ENCODE measurements around the gene VENTX. TPM values are rescaled to one million over a fixed set of nuclear protein-coding genes. Genes with fewer than 3 reads are reported as not detected.
"Not testable (repeated sequence)": the region's sequence is repeated elsewhere in the genome, so short reads cannot be mapped to it uniquely, and the experiment has no call there.

VENTX gene
- total RNA-seq, 1 donor from 2014 or later: 0.05 TPM

DNA sequence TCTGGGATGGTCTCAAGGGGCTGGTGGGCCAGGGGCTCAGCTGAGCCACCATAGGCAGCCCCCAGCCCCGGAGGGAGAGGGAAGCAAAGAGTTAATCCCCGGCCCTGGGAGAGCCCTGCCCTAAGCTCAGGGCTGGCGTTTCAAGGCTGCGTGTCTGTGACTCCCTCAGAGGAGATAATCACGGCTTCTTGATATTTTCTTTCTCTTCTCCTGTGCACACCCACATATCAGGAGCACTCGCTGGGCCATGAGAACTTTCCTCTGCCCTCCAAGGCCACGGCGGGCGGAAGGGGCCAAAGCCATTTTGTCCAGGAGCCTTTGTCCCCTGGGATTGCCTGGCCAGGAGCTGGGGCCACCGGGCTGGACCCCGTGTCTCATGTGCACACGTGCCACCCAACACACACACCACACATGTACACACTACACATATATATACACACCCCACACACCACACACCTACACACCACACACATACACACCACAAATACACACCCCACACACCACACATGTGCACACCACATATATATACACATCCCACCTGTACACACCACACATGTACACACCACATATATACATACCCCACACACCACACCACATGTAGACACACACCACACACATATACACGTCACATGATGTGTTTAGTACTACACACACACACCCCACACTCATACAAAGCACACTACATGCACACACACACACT is 16.9 kb downstream of the VENTX start:
- no peak for DNase-seq (ENCODE audit: low read depth)

DNA sequence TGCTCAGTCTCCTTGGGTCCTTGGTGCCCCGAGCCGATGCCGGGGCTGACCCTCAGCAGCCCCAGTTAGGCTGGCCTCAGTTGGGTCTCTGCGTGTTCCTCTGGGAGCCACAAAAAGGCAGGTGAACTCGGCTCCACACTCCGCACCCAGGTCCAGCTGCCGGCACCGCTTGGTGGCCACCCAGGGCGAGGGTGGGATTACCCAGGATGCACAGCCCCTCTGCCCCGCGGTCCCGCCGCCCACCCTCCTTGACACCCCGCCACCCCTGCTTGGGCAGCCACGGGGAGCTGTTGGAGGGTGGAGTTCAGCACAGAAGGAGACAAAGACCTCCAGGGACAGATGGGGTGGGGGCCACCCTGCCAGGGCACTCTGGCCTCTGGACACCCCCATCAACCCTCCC is 17.7 kb downstream of the VENTX start:
- DNase-seq (ENCODE audit: low read depth): no peak

DNA sequence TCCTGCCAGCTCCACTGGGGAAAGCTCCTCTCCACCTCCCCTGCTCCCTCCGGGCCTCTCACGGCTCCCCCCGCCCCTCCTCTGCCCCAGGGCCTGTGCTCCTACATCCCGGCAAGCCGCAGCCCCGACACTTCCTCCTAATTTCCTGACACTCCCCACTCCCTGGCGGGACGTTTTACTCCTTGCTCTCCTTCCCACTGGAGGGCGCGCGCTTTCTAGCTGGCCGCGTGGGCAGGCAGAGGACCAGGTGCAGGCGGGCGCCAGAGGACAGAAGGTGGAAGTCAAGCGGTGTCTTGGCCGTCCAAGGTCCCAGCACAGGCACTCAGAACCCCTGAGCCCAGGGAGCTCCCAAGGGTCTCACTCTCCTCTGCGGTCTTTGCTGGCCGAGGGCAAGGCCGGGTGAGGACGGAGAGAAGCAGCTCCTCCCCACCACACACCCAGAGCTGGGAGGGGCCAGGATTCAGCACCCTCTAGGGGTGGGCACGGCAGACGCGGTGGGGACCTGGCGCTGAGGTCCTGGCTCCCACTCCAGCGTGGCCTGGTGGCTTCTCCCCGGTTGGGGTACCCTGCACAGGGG is 19.9 kb downstream of the VENTX start:
- DNase-seq (ENCODE audit: low read depth): no peak

DNA sequence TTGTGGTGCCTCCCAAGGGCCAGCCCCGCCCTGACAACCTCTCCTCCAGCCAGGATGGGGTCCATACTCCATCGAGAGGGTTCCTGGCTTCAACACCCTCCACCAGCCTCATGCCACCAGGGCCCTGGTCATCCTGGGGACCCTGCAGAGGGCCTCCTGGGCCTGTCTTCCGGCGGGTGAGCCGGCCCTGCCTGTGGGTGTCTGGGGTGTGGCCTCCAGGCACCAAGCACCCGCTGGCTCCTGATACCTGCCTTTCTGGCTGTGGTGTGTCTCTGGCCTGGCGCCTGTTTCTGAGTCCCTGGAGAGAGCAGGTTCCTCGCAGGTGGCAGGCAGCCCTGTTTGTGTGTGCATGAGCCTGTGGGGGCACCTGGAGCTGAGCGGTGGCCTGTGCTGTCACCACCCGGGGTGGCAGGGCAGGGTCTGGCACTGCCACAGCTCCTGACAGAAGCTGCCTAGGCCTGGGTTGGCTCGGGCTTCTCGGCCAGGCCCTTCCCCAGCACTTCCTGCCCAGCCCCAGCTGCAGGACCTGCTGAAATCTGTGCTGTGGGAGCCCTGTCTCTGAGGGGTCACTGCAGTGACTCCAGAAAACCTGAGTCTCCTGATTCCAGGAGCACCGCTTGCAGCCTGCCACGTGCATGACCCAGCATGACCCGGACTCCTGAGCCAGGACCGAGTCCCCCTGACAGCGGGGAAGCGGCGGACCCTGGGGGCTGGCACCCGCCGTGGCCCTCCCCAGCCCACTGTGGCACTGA is 20.6 kb downstream of the VENTX start:
- peak; percentile 14 for DNase-seq (ENCODE audit: low read depth)

DNA sequence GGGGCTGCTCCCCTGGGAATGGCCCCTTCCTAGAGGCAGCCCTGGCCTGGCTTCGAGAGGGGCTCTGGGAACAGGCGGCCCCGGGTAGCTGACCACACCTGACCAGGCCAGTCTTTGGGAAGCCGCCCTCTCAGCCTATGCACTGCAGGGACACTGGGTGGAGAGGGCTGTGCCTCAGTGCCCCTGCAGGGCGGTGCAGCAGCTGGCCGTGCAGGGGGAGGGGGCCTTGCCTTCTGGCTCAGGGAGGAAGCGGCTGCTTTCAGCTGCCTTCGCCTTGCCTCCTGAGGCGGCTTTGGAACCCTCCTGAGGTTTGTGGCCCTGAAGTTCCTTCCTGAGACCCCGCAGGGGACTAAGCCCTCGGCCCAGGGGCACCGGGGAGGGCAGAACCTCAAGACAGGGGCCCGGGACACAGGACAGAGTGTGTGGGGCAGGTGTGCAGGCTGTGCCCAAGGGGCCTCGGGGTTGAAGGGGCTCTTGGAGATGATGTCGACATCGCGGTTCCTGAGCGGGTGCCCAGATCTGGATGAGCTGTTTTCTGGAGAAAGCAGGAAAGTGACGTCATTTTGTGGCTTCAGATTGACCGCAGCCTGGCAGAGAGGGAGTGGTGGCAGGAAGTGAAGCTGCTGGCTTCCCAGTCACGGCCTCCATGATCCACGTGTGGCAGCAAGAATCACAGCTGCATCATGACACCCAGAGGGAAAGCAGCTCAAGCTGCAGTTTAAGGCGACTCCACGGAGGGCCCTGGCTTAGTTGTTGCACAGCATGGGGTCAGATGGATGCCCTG is 21.4 kb downstream of the VENTX start:
- peak; percentile 99 for DNase-seq (ENCODE audit: low read depth)

DNA sequence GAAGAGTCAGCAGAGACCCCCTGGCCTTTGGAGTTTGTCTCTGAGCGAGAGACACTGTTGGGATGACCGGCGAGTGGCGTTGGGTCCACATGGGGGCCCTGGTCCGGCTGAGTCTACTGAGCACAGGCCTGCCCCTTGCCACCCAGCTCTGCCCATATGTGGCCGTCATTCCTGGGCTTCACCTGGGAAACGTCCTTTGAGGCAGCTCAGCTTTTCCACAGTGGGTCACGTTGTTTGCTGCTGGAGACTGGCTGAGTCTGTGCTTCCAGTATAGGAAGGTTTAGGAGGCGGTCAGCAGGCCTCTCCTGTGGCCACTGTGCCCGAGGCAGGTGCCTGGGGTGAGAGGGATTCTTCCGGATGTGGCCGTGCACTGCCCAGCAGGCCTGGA is 21.9 kb downstream of the VENTX start:
- DNase-seq (ENCODE audit: low read depth): no peak

DNA sequence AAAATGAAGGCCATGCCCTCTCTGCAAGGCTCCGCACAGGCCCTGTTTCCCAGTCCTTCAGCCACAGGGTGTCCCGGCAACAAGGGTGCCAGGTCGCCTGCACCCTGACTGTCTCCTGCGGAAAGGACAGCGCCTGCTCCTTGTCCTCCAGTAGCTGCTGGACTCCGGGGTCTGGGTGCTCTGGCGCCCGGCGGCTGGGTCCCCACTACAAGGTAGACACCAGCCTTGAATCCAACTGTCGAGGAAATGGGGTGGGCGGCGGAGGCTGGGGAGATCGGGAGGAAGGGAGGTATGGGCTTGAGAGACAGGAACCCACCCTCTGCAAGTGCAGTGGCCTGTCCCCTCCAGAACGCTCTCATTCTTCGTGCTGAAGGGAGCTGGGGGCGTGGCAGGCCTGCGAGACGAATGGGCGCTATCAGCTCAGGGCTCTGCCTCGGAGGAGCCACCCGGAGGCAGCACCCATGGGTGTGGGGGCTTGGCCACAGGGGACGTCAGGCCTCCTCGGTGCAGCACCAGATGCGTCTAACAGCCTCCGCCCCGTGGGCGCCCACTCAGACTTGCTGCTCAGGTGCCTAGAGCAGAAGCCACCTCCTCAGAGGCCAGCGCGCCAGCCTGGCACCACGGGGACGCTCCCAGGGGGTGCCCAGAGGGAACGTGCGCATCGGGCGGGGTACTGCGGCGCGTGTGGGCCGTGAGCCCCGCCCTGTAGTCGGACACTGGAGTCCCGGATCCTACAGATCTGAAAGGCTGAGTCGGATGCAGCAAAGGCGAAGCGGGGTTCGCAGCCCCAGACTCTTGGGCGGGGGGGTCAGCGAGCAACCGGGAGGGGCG is 23.5 kb downstream of the VENTX start:
- peak; percentile 51 for DNase-seq (ENCODE audit: low read depth)

DNA sequence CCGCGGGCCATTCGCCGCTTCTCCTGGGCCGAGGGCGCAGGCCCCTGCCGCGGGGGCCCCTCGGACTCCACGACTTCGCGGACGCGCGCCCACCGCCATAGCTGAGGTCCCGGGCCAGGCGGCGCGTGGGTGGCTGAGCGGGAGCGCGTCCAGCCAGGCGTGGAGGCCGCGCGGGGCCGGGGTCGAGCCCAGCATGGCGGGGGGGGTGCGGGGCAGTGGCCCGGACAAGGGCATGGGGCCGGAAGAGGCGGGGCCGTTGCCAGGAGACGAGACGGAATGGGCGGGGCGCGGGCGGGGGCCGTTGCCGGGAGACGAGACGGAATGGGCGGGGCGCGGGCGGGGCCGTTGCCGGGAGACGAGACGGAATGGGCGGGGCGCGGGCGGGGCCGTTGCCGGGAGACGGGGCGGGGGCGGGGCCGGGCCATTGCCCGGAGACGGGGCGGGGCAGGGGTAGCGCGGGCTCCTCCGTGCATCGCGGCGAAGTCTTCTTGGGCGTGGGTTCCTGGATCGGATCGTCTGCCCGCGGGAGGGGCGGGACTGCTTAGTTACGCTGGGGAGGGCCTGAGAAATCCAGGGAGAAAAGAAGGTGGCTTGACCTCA is 24.2 kb downstream of the VENTX start:
- peak; percentile 64 for DNase-seq (ENCODE audit: low read depth)

DNA sequence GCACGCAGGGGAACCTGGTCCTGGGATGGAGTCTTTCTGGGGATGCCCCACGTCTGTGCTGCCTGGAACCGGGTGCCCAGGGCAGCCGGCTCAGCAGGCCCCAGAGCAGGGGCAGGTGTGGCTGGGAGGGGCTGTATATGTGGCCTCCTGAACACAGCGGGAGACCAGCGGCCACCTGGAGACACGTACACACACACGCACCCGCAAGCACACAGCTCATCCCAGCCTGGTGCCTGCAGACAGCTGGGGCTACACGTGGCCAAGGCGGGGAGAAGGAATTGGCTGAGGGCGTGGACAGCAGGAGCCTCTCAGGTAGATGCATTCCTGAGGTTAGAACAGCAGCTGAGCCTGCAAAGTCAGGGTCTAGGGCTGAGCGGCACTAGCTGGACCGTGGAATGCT is 25.0 kb downstream of the VENTX start:
- no peak for DNase-seq (ENCODE audit: low read depth)

DNA sequence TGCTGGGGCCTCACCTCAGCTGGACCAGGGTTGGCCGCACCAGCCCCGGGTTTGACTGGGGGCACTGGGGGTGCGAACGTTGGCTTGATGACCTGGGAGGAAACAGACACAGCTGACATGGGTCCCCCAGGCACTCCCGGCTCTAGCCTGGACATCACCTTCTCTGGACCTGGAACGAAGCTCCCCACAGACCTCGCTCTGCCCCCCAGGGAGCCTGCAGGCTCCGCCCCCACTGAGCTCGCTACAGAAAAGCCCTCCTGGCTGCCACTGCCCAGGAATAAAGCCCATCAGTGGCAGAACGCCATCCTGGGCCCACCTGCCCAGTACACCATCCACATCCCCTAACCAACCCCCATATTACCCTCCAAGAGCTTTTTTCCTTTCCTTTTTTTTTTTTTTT is 26.0 kb downstream of the VENTX start:
- DNase-seq (ENCODE audit: low read depth): no peak

DNA sequence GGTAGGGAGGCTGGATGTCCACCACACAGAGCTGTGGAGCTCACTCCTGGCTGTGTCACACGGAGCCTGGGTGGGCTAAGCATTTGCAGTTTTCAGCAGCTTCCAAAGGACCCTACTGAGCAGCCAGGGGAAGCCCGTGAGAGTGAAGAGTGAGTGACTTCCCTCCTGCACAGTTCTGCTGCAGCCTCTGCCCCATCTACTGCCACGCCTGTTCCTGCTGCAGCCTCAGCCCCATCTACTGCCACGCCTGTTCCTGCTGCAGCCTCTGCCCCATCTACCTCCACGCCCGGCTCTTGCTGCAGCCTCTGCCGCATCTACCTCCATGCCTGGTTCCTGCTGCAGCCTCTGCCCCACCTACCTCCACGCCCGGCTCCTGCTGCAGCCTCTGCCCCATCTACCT is 26.8 kb downstream of the VENTX start:
- no peak for DNase-seq (ENCODE audit: low read depth)

DNA sequence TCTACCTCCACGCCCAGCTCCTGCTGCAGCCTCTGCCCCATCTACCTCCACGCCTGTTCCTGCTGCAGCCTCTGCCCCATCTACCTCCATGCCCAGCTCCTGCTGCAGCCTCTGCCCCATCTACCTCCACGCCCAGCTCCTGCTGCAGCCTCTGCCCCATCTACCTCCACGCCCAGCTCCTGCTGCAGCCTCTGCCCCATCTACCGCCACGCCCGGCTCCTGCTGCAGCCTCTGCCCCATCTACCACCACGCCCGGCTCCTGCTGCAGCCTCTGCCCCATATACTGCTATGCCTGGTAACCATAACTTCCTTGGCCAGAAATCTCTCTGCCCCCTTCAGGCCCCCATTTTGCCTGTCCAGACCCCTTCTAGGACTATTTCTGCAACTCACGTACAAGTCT is 27.4 kb downstream of the VENTX start:
- not testable (repeated sequence) for DNase-seq (ENCODE audit: low read depth)

DNA sequence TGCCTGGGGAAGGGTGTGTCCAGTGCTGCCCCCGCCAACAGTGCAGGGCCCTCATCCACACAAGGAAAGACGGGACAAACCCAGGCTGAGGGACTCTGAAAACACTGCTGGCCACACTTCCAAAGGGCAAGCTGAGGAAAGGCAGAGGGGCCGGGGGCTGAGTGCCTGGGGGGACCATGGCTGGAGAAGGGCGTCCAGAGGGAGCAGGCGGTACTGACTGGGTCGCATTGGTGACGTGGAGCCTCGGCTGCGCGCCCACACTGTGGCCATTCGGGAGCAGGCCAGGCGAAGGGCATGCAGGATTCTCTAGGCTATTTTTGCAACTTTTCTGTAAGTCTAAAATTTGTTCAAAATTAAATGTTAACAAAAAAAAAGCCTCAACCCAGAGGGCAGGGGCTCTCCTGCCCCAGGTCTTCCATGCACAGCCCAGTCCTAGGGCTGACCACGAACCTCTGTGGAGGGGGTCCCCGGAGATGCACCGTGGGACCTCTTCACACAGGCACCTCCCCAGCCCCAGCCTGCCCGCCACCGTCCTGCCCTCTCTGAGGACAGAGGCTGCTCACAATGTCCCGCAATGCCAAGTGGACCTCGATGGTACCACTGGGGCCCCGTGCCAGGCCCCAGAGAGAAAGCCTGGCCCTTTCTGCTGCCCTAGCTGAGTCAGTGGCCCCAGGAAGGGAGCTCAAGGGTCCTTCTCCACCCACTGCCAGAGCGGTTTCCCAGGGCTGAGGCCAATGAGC is 28.6 kb downstream of the VENTX start:
- DNase-seq (ENCODE audit: low read depth): no peak

DNA sequence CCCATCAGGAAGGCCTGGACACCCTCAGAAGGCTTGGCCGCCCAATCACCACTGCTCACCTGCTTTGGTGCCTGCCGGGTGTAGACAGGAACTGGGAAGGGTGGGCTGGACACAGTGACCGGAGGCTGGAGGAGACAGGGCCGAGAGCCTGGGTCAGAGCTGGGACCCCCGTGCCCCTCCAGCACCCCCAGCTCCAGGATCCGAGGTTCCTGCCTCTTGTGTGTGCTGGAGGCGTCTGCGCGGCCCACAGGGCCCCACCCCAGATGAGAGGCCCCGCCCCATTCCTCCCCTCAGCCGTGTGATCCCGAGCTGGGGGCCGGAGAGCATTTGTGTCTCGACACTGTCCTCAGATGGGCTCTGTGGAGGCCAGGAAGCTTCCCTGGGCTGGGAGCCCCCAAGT is 29.6 kb downstream of the VENTX start:
- no peak for DNase-seq (ENCODE audit: low read depth)

DNA sequence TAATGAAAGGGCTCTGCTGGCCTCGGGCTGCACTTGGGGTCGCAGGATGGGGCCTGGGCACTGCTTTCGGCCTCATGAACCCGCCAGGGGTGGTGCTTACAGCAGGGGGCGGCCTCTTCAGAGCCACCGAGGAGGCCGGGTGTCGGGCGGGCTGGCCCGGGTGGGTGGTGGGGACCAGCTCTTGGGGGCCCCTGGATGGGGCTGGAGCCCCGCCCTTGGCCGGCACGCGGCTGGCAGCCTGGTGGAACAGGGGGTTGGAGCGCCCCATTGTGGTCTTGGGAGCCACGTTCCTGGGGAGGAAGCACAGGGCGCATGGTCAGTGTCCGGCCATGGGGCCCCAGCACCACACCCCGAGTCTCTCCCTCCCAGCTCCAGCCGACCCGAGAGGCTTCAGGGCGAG is 30.2 kb downstream of the VENTX start:
- no peak for DNase-seq (ENCODE audit: low read depth)

DNA sequence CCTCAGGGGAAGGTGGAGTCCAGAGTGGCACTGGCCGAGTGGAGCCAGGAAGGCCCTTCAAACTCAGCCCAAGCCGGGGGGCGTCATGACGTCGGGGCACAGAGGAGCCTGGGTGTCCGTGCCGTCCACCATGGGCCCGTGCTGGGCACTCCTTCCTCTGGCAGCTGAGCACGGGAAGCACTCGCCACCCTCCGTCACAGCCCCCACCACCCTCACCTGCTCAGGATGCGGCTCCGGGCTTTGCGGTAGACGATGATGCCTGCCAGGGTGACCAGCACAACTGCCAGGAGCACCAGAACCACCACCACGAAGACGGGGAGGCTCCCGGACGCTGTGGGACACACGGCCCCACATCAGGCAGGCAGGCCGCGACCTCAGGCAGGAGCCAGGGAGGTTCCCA is 30.9 kb downstream of the VENTX start:
- no peak for DNase-seq (ENCODE audit: low read depth)

DNA sequence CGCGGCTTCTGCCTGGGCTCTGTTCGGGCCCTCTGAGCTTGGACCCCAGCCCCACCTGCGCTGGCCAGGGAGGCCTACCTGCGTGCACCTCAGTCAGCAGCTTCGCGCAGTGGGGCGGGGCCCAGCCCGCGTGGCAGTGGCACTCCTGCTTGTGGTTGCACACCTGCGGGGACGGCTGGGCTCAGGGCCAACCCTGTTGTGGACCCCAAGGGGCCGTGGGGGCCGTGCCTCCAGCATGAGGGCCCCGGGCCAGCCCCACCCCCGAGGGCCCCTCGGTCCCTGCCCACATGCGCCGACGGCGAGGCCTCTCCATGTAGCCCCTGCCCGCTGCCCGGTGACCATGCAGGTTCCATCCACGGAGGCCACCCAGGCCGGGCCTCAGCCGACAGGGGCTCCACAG is 31.7 kb downstream of the VENTX start:
- no peak for DNase-seq (ENCODE audit: low read depth)

DNA sequence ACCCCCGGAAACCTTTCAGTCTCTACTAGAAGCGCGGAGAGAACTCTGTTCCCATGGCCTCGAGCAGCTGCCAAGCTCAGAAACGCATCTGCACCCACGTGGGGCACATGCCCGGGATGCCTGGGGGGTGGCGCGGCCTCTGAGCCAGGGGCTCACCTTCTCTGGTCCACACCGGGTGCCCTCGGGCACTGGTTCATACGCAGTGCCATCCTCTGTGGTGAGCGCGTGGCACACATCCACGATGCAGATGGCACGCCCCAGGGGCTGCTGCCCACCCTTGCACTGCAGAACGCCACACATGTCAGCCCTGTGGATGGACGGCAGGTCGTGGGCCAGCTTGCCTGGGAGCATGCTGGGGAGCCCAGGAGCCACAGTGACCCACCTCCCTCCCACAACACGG is 32.5 kb downstream of the VENTX start:
- no peak for DNase-seq (ENCODE audit: low read depth)

DNA sequence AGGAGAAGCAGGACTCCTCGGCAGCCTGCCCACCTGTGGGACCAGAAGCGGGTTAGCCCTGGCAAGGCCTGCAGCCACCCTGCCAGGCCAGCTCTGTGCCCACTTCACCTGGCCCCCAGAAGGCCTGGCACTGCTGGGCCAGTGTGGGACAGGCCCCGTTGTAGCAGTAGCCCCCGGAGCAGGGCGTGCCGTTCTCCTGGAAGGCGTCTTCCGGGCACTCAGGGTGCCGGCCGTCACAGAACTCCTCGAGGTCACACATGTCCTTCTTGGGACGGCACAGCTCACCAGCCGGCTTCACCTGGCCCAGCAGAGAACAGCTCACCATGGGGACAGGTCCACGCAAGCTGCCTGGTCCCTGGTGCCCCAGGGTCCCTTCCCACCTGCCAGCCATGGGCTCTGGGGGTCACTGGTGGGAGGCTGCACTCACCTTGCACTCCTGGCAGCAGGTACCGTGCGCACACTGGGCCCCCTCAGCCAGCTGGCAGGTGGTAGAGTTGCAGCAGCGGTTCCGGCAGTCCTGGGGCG is 33.2 kb downstream of the VENTX start:
- DNase-seq (ENCODE audit: low read depth): no peak
